ENCODE data around the gene ZNF385B. TPM values are rescaled to one million over a fixed set of nuclear protein-coding genes. Genes with fewer than 3 reads are reported as not detected.

ZNF385B gene
- total and polyA plus RNA-seq, 4 donors: 3.0 to 7.2 (median 3.9) TPM

DNA sequence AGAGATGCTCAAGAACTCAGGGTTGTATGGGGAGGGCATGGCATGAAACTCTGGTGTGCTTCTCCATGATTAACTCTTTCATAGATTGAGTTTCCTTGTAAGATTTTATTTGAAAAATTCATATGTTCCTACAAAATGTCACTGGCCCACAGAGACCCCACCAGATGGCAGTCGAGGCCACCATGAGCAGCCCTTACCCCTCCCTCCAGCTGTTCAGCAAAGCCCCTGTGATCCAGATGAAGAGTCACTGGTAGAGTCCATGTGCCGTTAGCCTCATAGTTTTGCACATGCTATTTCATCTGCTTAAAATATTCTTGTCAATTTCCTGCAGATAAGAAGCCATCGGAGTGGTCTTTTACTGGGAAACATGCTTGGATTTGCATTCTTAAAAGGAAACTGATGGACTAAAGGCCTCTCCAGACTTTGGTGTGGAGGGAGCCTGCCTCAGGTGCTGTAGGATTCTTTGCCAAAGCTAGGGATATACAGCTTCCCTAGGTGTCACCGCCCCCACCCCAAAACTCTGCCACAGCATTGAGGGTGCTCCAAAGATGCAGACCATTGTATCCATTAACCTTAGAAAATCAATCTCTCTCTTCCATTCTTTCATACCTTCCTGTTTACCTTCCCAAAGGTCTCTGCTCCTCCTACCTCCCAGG lies 18.8 kb downstream of the ZNF385B start:
- TF ChIP-seq JUND (IDR thresholded peaks at IDR 0.05) (no peak), SP1 (IDR thresholded peaks at IDR 0.05) (no peak), RXRA (IDR thresholded peaks at IDR 0.05) (no peak), CTCF (IDR thresholded peaks at IDR 0.05; ENCODE audit: low read depth, low read length, missing input control) (peak; percentile 50), GABPA (IDR thresholded peaks at IDR 0.05 in 1 of 2, conservative IDR thresholded peaks at IDR 0.05 in 1 of 2) (no peak), ATF3 (IDR thresholded peaks at IDR 0.05) (no peak), FOXA1 (IDR thresholded peaks at IDR 0.05) (no peak), RAD21 (IDR thresholded peaks at IDR 0.05) (peak; percentile 80 to 82), YY1 (IDR thresholded peaks at IDR 0.05) (no peak), EGR1 (IDR thresholded peaks at IDR 0.05; ENCODE audit: low read depth in 2 of 2) (no peak), HNF4A (conservative IDR thresholded peaks at IDR 0.05) (peak in 1 of 2 donors; percentile 4), HNF4G (IDR thresholded peaks at IDR 0.05) (no peak), TAF1 (conservative IDR thresholded peaks at IDR 0.05) (no peak)
- TF ChIP-seq, protein P1, sequence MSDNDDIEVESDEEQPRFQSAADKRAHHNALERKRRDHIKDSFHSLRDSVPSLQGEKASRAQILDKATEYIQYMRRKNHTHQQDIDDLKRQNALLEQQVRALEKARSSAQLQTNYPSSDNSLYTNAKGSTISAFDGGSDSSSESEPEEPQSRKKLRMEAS (IDR thresholded peaks at IDR 0.05): no peak
- H3K9me3 ChIP-seq (ENCODE audit: control insufficient read depth in 4 of 4, low read length in 3 of 4): no peaks in the 10 kb centered on the region
- no peak overlapping the region for H3K4me3 ChIP-seq (ENCODE audit: low read depth in 1 of 3, low read length in 3 of 3)
- H3K9ac ChIP-seq (ENCODE audit: low read depth in 1 of 2, low read length in 2 of 2): no peak overlapping the region
- H3K36me3 ChIP-seq (ENCODE audit: control insufficient read depth in 4 of 4, insufficient read depth in 3 of 4, low read depth in 1 of 4, low read length in 3 of 4): no peaks in the 10 kb centered on the region
- peaks cover 0 to 3% (median 2%) of the 10 kb centered on the region in 4 donors for H3K4me1 ChIP-seq (ENCODE audit: control insufficient read depth in 4 of 4, insufficient read depth in 4 of 4, low read length in 3 of 4)
- H3K27ac ChIP-seq (ENCODE audit: low read depth in 1 of 2, low read length in 2 of 2): no peak overlapping the region
- DNase-seq (ENCODE audit: low spot score): no peak
- H3K27me3 ChIP-seq (ENCODE audit: control insufficient read depth in 4 of 4, insufficient read depth in 4 of 4, low read length in 3 of 4): no peaks in the 10 kb centered on the region
- WGBS: 50% methylated on average over 4 of the region's 4 CpGs

- Histone ChIP-seq H3K9me3 (ENCODE audit: control insufficient read depth in 4 of 4, low read length in 3 of 4) (no peaks in the 10 kb centered on the region), H3K4me3 (ENCODE audit: low read depth in 1 of 3, low read length in 3 of 3) (no peak overlapping the region), H3K9ac (ENCODE audit: low read depth in 1 of 2, low read length in 2 of 2) (no peak overlapping the region), H3K36me3 (ENCODE audit: control insufficient read depth in 4 of 4, insufficient read depth in 3 of 4, low read depth in 1 of 4, low read length in 3 of 4) (no peaks in the 10 kb centered on the region), H3K4me1 (ENCODE audit: control insufficient read depth in 4 of 4, insufficient read depth in 4 of 4, low read length in 3 of 4) (peaks cover 0 to 3% (median 2%) of the 10 kb centered on the region in 4 donors), H3K27ac (ENCODE audit: low read depth in 1 of 2, low read length in 2 of 2) (no peak overlapping the region), H3K27me3 (ENCODE audit: control insufficient read depth in 4 of 4, insufficient read depth in 4 of 4, low read length in 3 of 4) (no peaks in the 10 kb centered on the region)
- DNase-seq (ENCODE audit: low spot score): no peak
- WGBS: 86% methylated on average over 1 of the region's 1 CpG
- no peak for TF ChIP-seq CTCF (IDR thresholded peaks at IDR 0.05; ENCODE audit: low read depth, low read length, missing input control)
- TF ChIP-seq NR2F2 (IDR thresholded peaks at IDR 0.05): no peak
- TF ChIP-seq EGR1 (IDR thresholded peaks at IDR 0.05; ENCODE audit: low read depth in 2 of 2): no peak
- TF ChIP-seq, protein P1 (IDR thresholded peaks at IDR 0.05): no peak
- TF ChIP-seq HNF4G (IDR thresholded peaks at IDR 0.05): no peak
- TF ChIP-seq HNF4A (conservative IDR thresholded peaks at IDR 0.05): no peak
- TF ChIP-seq REST (IDR thresholded peaks at IDR 0.05): no peak
- no peak for TF ChIP-seq ZBTB33 (IDR thresholded peaks at IDR 0.05)
- no peak for TF ChIP-seq FOXA2 (IDR thresholded peaks at IDR 0.05)
- TF ChIP-seq RAD21 (IDR thresholded peaks at IDR 0.05): no peak
These were observed 20.6 kb downstream of the ZNF385B start for GRCh38 chr2:179840840-179841239.
